ENCODE results near the gene TPRN. TPM values are rescaled to one million over a fixed set of nuclear protein-coding genes. Genes with fewer than 3 reads are reported as not detected.

TPRN gene
- polyA plus RNA-seq, 1 donor from 2014 or later: 8.1 TPM

DNA sequence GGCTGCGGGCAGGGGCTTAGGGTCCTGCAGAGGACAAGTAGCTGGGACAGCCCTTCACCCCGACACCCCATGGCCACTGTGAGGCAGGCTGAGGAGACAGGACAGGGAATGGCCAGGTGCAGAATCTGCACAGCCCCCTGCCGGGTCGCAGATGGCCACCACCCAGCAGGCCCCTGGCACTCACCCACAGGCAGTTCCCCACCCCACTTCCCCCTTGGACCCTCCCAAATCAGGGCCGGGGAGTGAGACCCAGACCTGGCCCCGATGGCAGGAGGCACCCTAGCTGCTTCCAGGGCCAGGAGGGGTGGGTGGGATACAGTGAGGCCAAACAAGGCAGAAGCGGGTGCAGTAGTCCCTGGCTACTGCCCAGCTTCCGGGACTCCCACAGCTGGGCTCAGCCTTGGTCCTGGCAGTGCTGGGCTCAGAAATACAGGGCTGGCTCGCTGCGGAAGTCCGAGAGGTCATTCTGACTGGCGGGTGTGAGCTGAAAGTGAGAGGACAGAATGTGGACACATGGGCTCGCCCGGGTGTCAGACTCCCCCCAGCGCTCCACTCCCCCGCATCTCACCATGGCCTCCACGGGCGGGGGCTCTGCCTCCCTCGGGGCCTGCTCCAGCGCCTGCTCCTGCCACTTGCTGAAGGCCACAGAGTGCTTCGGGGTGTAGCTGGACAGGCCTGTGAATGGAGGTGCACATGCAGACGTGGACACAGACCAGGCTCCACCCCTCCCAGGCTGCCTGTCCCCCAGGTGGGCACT lies 8.7 kb downstream of the TPRN start:
- Histone ChIP-seq H3K36me3 (ENCODE audit: insufficient read depth, low read length) (no peaks in the 10 kb centered on the region), H3K27ac (ENCODE audit: low read length) (no peak overlapping the region), H3K9me2 (ENCODE audit: insufficient read depth, low read length) (no peaks in the 10 kb centered on the region), H3F3A (ENCODE audit: insufficient read depth, low read length, poor library complexity, severe bottlenecking) (no peaks in the 10 kb centered on the region), H3K27me3 (ENCODE audit: insufficient read depth, low read depth, low read length) (no peaks in the 10 kb centered on the region), H2AFZ (ENCODE audit: low read depth, low read length) (no peak overlapping the region), H3K9me3 (ENCODE audit: low read length) (no peaks in the 10 kb centered on the region), H3K4me3 (ENCODE audit: low read length) (no peak overlapping the region), H3K79me2 (replicated peaks; ENCODE audit: insufficient read depth, low read length) (peaks cover 13% of the 10 kb centered on the region), H4K20me1 (ENCODE audit: insufficient read depth) (no peaks in the 10 kb centered on the region), H3K4me2 (ENCODE audit: low read length) (no peak overlapping the region), H3K9ac (ENCODE audit: low read length) (no peak overlapping the region)
- TF ChIP-seq, protein P1, sequence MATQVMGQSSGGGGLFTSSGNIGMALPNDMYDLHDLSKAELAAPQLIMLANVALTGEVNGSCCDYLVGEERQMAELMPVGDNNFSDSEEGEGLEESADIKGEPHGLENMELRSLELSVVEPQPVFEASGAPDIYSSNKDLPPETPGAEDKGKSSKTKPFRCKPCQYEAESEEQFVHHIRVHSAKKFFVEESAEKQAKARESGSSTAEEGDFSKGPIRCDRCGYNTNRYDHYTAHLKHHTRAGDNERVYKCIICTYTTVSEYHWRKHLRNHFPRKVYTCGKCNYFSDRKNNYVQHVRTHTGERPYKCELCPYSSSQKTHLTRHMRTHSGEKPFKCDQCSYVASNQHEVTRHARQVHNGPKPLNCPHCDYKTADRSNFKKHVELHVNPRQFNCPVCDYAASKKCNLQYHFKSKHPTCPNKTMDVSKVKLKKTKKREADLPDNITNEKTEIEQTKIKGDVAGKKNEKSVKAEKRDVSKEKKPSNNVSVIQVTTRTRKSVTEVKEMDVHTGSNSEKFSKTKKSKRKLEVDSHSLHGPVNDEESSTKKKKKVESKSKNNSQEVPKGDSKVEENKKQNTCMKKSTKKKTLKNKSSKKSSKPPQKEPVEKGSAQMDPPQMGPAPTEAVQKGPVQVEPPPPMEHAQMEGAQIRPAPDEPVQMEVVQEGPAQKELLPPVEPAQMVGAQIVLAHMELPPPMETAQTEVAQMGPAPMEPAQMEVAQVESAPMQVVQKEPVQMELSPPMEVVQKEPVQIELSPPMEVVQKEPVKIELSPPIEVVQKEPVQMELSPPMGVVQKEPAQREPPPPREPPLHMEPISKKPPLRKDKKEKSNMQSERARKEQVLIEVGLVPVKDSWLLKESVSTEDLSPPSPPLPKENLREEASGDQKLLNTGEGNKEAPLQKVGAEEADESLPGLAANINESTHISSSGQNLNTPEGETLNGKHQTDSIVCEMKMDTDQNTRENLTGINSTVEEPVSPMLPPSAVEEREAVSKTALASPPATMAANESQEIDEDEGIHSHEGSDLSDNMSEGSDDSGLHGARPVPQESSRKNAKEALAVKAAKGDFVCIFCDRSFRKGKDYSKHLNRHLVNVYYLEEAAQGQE (IDR thresholded peaks at IDR 0.05; ENCODE audit: borderline replicate concordance): no peak
- TF ChIP-seq POLR2AphosphoS5 (IDR thresholded peaks at IDR 0.05): no peak
- TF ChIP-seq MXI1 (conservative IDR thresholded peaks at IDR 0.05; ENCODE audit: poor library complexity, severe bottlenecking): no peak
- TF ChIP-seq, protein P2, sequence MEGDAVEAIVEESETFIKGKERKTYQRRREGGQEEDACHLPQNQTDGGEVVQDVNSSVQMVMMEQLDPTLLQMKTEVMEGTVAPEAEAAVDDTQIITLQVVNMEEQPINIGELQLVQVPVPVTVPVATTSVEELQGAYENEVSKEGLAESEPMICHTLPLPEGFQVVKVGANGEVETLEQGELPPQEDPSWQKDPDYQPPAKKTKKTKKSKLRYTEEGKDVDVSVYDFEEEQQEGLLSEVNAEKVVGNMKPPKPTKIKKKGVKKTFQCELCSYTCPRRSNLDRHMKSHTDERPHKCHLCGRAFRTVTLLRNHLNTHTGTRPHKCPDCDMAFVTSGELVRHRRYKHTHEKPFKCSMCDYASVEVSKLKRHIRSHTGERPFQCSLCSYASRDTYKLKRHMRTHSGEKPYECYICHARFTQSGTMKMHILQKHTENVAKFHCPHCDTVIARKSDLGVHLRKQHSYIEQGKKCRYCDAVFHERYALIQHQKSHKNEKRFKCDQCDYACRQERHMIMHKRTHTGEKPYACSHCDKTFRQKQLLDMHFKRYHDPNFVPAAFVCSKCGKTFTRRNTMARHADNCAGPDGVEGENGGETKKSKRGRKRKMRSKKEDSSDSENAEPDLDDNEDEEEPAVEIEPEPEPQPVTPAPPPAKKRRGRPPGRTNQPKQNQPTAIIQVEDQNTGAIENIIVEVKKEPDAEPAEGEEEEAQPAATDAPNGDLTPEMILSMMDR (IDR thresholded peaks at IDR 0.05; ENCODE audit: poor library complexity, severe bottlenecking): no peak
- TF ChIP-seq EP300 (conservative IDR thresholded peaks at IDR 0.05; ENCODE audit: poor library complexity, severe bottlenecking): no peak
- TF ChIP-seq TAF1 (IDR thresholded peaks at IDR 0.05; ENCODE audit: low read depth): no peak
- no peak for TF ChIP-seq EZH2 (IDR thresholded peaks at IDR 0.05; ENCODE audit: borderline replicate concordance, insufficient read depth, low read length, poor library complexity, severe bottlenecking)
- TF ChIP-seq SMC3 (conservative IDR thresholded peaks at IDR 0.05; ENCODE audit: poor library complexity): no peak
- no peak for TF ChIP-seq RAD21 (conservative IDR thresholded peaks at IDR 0.05)

- H3K79me2 ChIP-seq (replicated peaks; ENCODE audit: insufficient read depth, low read length): peaks cover 14% of the 10 kb centered on the region
- TF ChIP-seq MXI1 (conservative IDR thresholded peaks at IDR 0.05; ENCODE audit: poor library complexity, severe bottlenecking) (no peak), SMC3 (conservative IDR thresholded peaks at IDR 0.05; ENCODE audit: poor library complexity) (no peak), EP300 (conservative IDR thresholded peaks at IDR 0.05; ENCODE audit: poor library complexity, severe bottlenecking) (no peak), EZH2 (IDR thresholded peaks at IDR 0.05; ENCODE audit: borderline replicate concordance, insufficient read depth, low read length, poor library complexity, severe bottlenecking) (no peak)
- H3F3A ChIP-seq (ENCODE audit: insufficient read depth, low read length, poor library complexity, severe bottlenecking): no peaks in the 10 kb centered on the region
- no peaks in the 10 kb centered on the region for H3K9me3 ChIP-seq (ENCODE audit: low read length)
- H3K27ac ChIP-seq (ENCODE audit: low read length): no peak overlapping the region
- no peaks in the 10 kb centered on the region for H4K20me1 ChIP-seq (ENCODE audit: insufficient read depth)
- no peaks in the 10 kb centered on the region for H3K36me3 ChIP-seq (ENCODE audit: insufficient read depth, low read length)
- H3K4me2 ChIP-seq (ENCODE audit: low read length): no peak overlapping the region
- H2AFZ ChIP-seq (ENCODE audit: low read depth, low read length): no peak overlapping the region
- H3K27me3 ChIP-seq (ENCODE audit: insufficient read depth, low read depth, low read length): no peaks in the 10 kb centered on the region
- no peak overlapping the region for H3K9ac ChIP-seq (ENCODE audit: low read length)
- H3K9me2 ChIP-seq (ENCODE audit: insufficient read depth, low read length): no peaks in the 10 kb centered on the region
- H3K4me3 ChIP-seq (ENCODE audit: low read length): no peak overlapping the region
Measured at GRCh38 chr9:137191245-137191644, 9.3 kb downstream of the TPRN start.
